ENCODE measurements around the gene TUBGCP3.

TUBGCP3 gene

DNA sequence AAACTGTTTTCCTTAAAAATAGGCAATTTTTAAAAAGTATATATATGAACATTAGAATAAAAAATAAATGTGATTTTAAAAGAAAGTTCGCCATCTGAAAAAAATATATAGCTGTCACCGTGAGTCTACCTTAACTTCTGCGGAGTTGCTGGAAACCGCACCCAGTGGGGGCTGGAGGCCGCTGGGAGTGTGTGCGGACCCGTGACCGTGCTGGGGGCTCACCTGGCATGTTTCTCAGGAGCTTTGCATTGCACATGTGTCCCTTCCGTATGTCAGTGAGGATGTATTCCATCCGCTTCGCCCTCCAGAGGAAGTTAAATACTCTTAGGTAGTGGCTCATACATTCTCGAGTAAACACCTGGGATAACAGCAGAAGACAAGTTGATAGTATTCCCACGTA, 71.7 kb downstream of the TUBGCP3 start:
- Histone ChIP-seq H3K4me2 (ENCODE audit: low read length) (no peak overlapping the region), H3K9ac (ENCODE audit: low read length) (no peak overlapping the region), H3K9me2 (ENCODE audit: low read depth, low read length) (no peaks in the 10 kb centered on the region), H3K79me2 (ENCODE audit: insufficient read depth, low read length) (no peaks in the 10 kb centered on the region), H4K20me1 (ENCODE audit: insufficient read depth, low read length) (no peaks in the 10 kb centered on the region), H3F3A (ENCODE audit: insufficient read depth, low read length) (no peaks in the 10 kb centered on the region; the same call in 1 of the 2 replicates), H2AFZ (ENCODE audit: low read length) (no peak overlapping the region), H3K27me3 (ENCODE audit: insufficient read depth, low read length) (no peaks in the 10 kb centered on the region), H3K27ac (ENCODE audit: low read depth, low read length, poor library complexity, severe bottlenecking) (no peak overlapping the region), H3K4me1 (ENCODE audit: insufficient read depth, low read length, severe bottlenecking) (no peaks in the 10 kb centered on the region), H3K9me3 (ENCODE audit: low read length) (no peaks in the 10 kb centered on the region), H3K4me3 (ENCODE audit: low read depth, low read length, poor library complexity, severe bottlenecking) (no peak overlapping the region), H3K36me3 (ENCODE audit: insufficient read depth, low read length) (peaks cover 77% of the 10 kb centered on the region)
- TF ChIP-seq, protein P1, sequence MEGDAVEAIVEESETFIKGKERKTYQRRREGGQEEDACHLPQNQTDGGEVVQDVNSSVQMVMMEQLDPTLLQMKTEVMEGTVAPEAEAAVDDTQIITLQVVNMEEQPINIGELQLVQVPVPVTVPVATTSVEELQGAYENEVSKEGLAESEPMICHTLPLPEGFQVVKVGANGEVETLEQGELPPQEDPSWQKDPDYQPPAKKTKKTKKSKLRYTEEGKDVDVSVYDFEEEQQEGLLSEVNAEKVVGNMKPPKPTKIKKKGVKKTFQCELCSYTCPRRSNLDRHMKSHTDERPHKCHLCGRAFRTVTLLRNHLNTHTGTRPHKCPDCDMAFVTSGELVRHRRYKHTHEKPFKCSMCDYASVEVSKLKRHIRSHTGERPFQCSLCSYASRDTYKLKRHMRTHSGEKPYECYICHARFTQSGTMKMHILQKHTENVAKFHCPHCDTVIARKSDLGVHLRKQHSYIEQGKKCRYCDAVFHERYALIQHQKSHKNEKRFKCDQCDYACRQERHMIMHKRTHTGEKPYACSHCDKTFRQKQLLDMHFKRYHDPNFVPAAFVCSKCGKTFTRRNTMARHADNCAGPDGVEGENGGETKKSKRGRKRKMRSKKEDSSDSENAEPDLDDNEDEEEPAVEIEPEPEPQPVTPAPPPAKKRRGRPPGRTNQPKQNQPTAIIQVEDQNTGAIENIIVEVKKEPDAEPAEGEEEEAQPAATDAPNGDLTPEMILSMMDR (IDR thresholded peaks at IDR 0.05; ENCODE audit: low read length) = no peak
- TF ChIP-seq EZH2 (IDR thresholded peaks at IDR 0.05; ENCODE audit: borderline replicate concordance, low read length) = no peak

DNA sequence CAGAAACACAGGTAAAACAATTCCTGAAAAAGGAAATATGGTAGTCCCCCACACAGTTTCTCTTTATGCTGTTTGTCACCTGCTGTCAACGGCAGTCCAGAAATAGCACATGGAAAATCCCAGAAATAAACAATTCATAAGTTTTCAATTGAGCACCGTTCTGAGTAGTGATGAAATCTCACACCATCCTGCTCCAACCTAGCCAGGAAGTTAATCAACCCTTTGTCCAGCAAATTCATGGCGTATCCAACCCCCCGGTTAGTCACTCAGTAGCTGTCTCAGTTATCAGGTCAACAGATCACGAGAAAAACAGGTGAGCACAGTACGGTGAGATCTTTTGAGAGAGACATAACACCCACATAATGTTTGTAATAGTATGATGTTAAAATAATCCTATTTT, 74.2 kb downstream of the TUBGCP3 start:
- no peak overlapping the region for H3K27ac ChIP-seq (ENCODE audit: low read depth, low read length, poor library complexity, severe bottlenecking)
- H3K4me3 ChIP-seq (ENCODE audit: low read depth, low read length, poor library complexity, severe bottlenecking) = no peak overlapping the region
- no peaks in the 10 kb centered on the region for H3K79me2 ChIP-seq (ENCODE audit: insufficient read depth, low read length)
- no peaks in the 10 kb centered on the region for H4K20me1 ChIP-seq (ENCODE audit: insufficient read depth, low read length)
- H3K36me3 ChIP-seq (ENCODE audit: insufficient read depth, low read length) = peaks cover 76% of the 10 kb centered on the region
- H3F3A ChIP-seq (ENCODE audit: insufficient read depth, low read length) = no peaks in the 10 kb centered on the region; the same call in 1 of the 2 replicates
- no peaks in the 10 kb centered on the region for H3K4me1 ChIP-seq (ENCODE audit: insufficient read depth, low read length, severe bottlenecking)
- no peaks in the 10 kb centered on the region for H3K9me3 ChIP-seq (ENCODE audit: low read length)
- H3K9ac ChIP-seq (ENCODE audit: low read length) = no peak overlapping the region
- H2AFZ ChIP-seq (ENCODE audit: low read length) = no peak overlapping the region
- H3K9me2 ChIP-seq (ENCODE audit: low read depth, low read length) = no peaks in the 10 kb centered on the region
- H3K4me2 ChIP-seq (ENCODE audit: low read length) = no peak overlapping the region
- no peaks in the 10 kb centered on the region for H3K27me3 ChIP-seq (ENCODE audit: insufficient read depth, low read length)
- TF ChIP-seq, protein P1 (IDR thresholded peaks at IDR 0.05; ENCODE audit: low read length) = no peak
- no peak for TF ChIP-seq EZH2 (IDR thresholded peaks at IDR 0.05; ENCODE audit: borderline replicate concordance, low read length)

DNA sequence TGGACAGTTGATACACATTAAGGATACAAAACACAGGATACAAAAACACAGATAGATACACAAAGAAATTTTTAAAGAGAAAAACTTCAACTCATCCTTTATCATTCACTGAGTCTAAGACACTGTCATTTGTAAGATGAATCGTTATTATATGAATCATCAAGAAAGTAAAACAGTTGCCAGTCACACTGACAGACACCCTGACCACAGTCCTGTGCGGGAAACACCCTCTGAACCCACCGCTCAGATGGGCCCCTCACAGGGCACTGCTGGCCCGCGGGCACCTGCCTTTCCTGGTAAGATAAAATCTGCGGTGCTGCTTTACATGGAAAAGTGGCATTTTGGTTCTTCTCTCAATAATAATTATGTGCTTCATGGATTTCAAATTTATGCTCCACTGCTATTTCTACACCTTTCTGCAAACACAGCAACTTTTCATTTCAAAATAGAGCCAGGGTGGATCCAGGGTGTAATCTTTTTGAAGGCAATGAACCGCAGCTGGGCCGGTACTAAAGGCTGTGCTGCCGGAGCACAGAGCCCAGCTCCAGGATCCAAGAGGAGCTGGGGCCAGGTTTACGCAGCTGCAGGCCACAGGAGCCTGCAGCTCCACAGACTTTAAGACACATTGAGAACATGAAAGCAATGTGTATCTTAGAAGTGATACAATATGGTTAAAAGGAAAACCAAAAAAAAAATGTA, 76.8 kb downstream of the TUBGCP3 start:
- H3K36me3 ChIP-seq (ENCODE audit: insufficient read depth, low read length) = peaks cover 77% of the 10 kb centered on the region
- H3F3A ChIP-seq (ENCODE audit: insufficient read depth, low read length) = no peaks in the 10 kb centered on the region; the same call in 1 of the 2 replicates
- no peaks in the 10 kb centered on the region for H3K9me3 ChIP-seq (ENCODE audit: low read length)
- H3K79me2 ChIP-seq (ENCODE audit: insufficient read depth, low read length) = no peaks in the 10 kb centered on the region
- no peak overlapping the region for H2AFZ ChIP-seq (ENCODE audit: low read length)
- no peak overlapping the region for H3K9ac ChIP-seq (ENCODE audit: low read length)
- no peak overlapping the region for H3K4me2 ChIP-seq (ENCODE audit: low read length)
- no peak for TF ChIP-seq EZH2 (IDR thresholded peaks at IDR 0.05; ENCODE audit: borderline replicate concordance, low read length)
- TF ChIP-seq, protein P1 (IDR thresholded peaks at IDR 0.05; ENCODE audit: low read length) = no peak
- no peak overlapping the region for H3K27ac ChIP-seq (ENCODE audit: low read depth, low read length, poor library complexity, severe bottlenecking)
- H3K4me1 ChIP-seq (ENCODE audit: insufficient read depth, low read length, severe bottlenecking) = no peaks in the 10 kb centered on the region
- no peaks in the 10 kb centered on the region for H4K20me1 ChIP-seq (ENCODE audit: insufficient read depth, low read length)
- H3K27me3 ChIP-seq (ENCODE audit: insufficient read depth, low read length) = no peaks in the 10 kb centered on the region
- no peaks in the 10 kb centered on the region for H3K9me2 ChIP-seq (ENCODE audit: low read depth, low read length)
- H3K4me3 ChIP-seq (ENCODE audit: low read depth, low read length, poor library complexity, severe bottlenecking) = no peak overlapping the region

Measured in OCI-LY1 (cell line).